GF-D8 (cell line): ENCODE data around the gene TEP1.
A peak's percentile ranks its signal among the peaks of the same experiment; 100 is the strongest.

Source experiments
- DNase-seq: peaks from one replicate; lab custom pipeline; 2025; lab: John Stamatoyannopoulos, UW

Gene TEP1

DNA sequence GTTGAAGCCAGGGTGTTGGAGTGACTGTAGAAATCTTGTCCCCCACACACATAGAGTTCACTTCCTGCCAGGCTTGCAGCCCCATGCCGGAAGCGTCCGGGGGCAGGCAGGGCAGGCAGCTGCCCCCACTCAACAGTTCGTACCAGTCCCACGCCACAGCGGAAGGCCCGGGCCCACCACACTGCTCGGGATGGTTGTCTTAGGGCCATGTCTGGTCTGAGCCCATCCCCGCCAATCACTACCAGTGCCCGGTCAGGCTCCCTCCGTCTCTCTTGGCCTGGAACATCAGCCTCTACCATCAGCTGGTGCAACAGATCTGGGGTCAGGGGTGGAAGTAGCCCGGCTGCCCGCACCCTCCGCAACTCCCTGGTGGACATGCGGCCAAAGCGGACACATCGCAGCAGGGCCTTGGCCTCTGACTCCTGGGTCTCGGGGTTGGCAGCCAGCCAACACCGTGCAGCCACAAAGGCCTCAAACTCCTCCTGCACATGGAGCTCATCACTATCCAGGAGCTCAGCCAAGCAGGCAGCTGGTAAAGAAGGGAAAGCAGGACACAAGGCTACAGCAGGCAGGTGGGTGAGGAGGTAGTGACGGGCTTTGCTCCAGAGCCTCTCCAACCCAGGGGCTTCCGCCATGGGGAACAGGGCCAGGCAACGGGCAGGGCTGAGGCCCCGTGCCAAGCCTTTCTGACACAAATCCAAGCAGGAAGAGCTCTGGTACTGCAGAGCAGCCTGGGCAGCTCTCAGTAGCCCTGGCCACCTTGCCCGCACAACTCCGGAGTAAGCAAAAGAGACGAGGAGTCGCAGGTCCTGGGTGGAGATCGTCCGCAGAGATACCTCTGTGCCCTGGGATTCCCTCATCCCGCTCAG, 16.7 kb upstream of the TEP1 start:
- DNase-seq, result no peak

GRCh38 chr14:20428802-20429201, 15.5 kb upstream of the TEP1 start:
- DNase-seq, result no peak

- no peak for DNase-seq
Measured at GRCh38 chr14:20428010-20428365, 14.7 kb upstream of the TEP1 start.

- DNase-seq, result peak; percentile 74
Measured at GRCh38 chr14:20427231-20428009, 14.1 kb upstream of the TEP1 start.

DNA sequence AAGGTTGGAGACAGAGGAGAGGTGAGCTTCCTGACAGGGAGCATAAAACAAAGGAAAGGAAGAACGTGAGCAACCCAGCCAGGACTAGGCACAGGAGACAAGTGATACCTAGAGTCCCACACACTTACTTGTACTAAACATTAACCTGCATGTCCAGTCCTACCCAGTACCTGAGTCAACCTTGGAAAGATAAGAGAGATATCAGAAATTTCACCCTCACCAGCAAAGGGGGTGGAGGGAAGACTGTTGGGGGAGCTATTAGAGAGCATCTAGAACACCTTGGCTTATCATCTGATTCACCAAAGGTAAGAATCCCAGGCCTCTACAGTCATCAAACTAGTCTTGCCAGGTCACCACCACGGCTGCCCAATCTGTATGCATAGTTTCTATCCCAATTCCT, 11.6 kb upstream of the TEP1 start:
- DNase-seq, result no peak

DNA sequence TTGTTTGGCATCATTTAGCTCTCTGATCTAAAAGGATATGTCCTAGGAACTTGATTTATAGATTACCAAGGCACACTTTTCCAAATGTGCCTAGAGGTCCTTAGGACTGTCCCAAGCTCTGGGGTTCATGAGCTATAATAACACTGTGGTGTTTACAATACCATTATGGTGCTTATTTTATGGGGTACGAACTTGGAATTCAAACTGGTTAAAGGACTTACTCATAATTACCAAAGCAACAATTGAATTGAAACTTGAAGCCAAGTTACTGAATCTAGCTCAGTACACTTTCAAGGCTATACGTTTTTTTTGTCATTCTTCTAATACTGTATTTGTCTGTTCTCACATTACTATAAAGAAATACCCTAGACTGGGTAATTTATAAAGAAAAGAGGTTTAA, 9.6 kb upstream of the TEP1 start:
- DNase-seq, result no peak

GRCh38 chr14:20421267-20421666, 8.0 kb upstream of the TEP1 start:
- no peak for DNase-seq

GRCh38 chr14:20419419-20419818, 6.1 kb upstream of the TEP1 start:
- DNase-seq, result no peak

DNA sequence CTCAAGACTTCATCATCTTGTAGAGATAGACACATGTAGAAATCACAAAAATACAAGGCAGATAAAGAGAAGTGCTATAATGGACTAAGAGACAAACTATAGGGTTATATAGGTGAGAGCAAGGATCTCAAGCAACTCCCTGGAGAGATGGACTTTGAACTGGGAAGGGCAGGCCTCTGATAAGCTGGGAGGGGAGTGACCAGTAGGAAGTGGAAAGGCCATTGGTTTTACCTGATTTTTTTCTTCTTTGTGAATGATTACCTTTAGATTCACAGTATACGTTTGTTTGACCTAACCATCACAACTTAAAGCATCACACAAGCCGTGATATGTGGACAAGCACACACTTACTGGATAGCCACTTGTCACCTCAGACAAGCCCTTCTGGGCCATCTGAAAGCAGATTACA, 5.2 kb upstream of the TEP1 start:
- DNase-seq, result no peak

- no peak for DNase-seq
Measured at GRCh38 chr14:20417250-20418186, 4.2 kb upstream of the TEP1 start.

GRCh38 chr14:20416223-20416622, 2.9 kb upstream of the TEP1 start:
- no peak for DNase-seq

DNA sequence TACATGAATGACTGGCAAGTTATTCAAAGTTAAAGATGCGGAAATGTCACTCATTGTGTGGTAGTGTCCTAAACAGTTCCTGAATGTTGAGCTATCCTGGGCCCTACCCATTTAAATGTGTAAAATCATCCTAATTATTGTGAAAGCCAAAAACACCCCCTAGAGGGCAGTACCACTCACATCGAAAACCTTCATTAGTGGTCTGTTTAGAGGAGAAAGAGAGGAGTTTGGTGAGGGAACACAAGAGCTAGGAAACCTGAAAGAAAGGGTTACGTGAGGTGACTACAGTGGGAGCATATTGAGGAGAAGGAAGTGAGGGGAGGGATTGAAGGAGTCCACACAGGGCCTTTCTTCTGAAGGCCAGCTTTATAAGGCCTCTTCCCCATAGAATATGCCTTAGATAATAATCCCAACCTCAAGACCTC, 2.5 kb upstream of the TEP1 start:
- peak; percentile 64 for DNase-seq

DNA sequence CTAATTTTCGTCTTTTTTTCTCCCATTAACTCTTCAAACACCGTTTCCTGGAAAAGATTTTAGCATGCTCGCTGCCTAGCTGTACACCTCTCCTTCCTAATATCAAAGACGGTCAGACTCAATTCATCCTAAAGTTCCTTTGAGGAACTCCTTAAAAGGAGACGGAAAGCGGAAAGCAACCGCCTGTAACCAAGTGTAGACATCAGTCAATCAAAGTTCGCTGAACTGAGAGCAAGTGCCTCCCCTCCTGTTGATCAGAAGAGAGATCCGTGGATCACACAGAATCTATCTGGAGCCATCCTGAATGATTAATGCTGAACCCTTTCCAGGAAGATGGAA, 412 bp upstream of the TEP1 start:
- DNase-seq, result no peak

GRCh38 chr14:20412411-20412810, 890 bp downstream of the TEP1 start:
- no peak for DNase-seq

DNA sequence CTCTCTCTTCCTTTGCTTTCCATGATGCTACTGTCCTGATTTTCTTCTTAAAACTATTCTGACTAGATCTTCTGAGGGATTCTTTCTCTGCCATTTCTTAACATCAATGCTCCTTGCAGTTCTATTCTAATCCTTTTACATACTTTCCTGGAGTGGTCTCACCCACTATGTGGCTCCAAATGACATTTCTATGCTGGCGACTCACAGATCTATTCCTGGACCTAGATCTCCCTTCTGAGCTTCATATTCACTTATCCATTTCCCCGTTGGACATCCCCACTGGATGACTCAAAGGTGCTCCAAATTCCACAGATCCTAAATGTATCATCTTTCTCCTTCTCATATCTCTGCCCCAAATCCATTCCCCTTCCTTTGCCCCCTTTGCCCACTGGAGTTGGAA, 4.1 kb downstream of the TEP1 start:
- DNase-seq, result no peak

GRCh38 chr14:20403521-20403920, 9.8 kb downstream of the TEP1 start:
- no peak for DNase-seq

DNA sequence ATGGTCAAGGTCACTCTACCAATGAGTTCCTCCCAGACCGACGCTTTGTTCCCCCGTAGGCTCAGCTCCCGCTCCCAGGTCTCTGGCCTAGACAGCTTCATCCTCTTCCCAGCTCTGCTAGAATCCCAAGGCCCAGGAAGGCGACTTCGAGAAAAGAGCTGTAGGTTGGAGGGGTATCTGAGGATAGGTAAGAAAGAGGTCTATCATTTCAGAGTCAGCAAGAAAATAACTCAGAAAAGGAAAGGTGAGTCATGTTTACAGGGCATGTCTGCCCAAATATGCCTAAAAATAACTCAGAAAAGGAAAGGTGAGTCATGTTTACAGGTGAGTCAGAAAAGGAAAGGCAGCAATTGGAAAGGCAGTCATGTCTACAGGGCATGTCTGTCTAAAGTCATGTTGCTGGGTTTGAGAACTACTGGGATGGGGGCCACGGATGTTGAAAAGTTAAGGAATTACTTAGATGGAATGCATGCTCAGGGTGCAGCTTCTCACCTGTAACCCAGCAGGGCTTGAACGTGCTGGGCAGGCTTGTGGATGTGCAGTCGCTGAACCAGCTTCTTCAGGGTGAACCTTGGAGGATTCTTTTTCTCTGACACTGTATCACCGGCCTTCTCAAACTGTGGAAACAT, 12.2 kb downstream of the TEP1 start:
- DNase-seq, result no peak

DNA sequence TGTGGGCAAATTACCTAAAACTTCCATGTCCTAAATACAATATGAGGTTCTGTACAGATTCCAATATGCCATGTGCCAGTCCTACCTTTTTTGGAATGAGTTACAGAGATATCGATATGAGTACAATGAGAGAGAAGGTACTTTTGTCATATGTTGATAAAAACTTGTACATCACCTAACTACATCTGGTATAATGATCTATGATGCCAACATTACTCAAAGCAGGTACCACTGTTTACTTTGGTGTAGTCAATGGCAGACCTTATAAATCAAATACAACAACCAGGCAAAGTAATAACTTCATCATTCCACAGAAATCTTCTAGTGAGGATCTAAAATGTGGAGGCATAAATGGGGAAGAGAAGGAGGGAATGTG, 12.7 kb downstream of the TEP1 start:
- no peak for DNase-seq

DNA sequence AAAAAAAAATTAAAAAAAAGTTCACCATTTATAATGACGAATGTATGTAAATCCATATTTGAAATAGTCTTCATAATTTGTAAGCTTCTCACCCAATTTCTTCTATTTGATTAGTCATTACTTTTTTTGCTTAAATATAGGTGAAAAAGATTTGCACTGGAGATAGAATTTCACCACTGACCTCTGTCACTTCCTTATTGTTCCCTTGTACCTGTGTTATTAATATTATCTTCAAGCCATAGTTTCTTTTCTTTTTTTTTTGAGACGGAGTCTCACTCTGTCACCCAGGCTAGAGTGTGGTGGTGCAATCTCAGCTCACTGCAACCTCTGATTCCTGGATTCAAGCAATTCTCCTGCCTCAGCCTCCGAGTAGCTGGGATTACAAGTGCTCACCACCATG, 15.8 kb downstream of the TEP1 start:
- DNase-seq, result no peak

GRCh38 chr14:20391505-20391904, 21.8 kb downstream of the TEP1 start:
- DNase-seq, result no peak

GRCh38 chr14:20388159-20388558, 25.1 kb downstream of the TEP1 start:
- DNase-seq, result no peak

DNA sequence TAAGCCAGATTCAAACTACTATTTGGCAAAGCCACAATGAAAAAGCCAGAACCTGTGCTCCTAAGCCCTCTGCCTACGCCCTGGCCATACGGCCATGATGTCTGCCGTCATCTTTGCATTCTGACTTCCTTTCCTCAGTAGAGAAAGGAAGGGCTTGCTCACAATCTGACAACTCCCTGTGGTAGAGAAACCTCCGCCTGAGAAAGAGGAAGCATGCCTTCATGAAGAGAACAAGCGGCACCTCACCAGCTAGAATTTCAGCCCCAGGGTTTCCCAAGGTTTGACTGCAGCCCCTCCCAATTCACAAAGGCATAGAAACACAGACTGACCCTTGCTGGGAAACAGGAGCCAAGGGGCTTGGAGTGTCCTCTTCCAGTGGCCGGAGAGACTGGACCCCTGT, 25.7 kb downstream of the TEP1 start:
- no peak for DNase-seq
